Naive thymus-derived CD4-positive, alpha-beta T cell (primary cell): Measurements from ENCODE around the gene TMPRSS4. TPM values are rescaled to one million over a fixed set of nuclear protein-coding genes. Genes with fewer than 3 reads are reported as not detected.
A peak's percentile ranks its signal among the peaks of the same experiment; 100 is the strongest.

Experiments used
- ATAC-seq: fragments of 150-1000 bp; cut with Tn5 transposase; 2 replicates; pipeline ENCODE4 v1.10.0; 2021; ENCODE audit warnings: mild to moderate bottlenecking, moderate library complexity
- CTCF ChIA-PET: fragments of 350-600 bp; sonication (Branson Sonifier 250); formaldehyde crosslinking; loops from one replicate; lab custom pipeline; 2021; ENCODE audit warnings: antibody characterized with exemption; lab: Charles Lee
- POLR2A ChIA-PET: fragments of 350-600 bp; sonication (Branson Sonifier 250); formaldehyde crosslinking; loops from one replicate; lab custom pipeline; 2021; ENCODE audit warnings: antibody characterized with exemption, inconsistent platforms; lab: Charles Lee
- DNase-seq, 9 donors: peaks; one replicate each; pipeline versions ENCODE4 v3.0.0 to v3.0.0-alpha.2; 2020 to 2022; ENCODE audit warnings: mixed read lengths in 1 of 9
- H3K27ac ChIP-seq: one replicate; pipeline ENCODE4 v1.7.0; 2013; ENCODE audit warnings: mild to moderate bottlenecking, low read depth, low read length, moderate library complexity
- H3K27me3 ChIP-seq, 2 donors: one replicate each; pipeline ENCODE4 v1.7.0; 2013; ENCODE audit warnings: low read length in 2 of 2, mild to moderate bottlenecking in 2 of 2, moderate library complexity in 2 of 2; ENCODE audit not compliant: control insufficient read depth in 2 of 2, insufficient read depth in 2 of 2
- H3K36me3 ChIP-seq, 3 experiments: 1 replicate in 2 of 3; 2 replicates in 1 of 3; pipeline ENCODE4 v1.7.0; 2013; ENCODE audit warnings: low read length in 3 of 3, mild to moderate bottlenecking in 3 of 3, moderate library complexity in 1 of 3; ENCODE audit not compliant: insufficient read depth in 3 of 3, control insufficient read depth in 2 of 3
- H3K4me1 ChIP-seq, 2 donors: one replicate each; pipeline ENCODE4 v1.7.0; 2013; ENCODE audit warnings: low read length in 2 of 2, mild to moderate bottlenecking in 2 of 2, moderate library complexity in 1 of 2; ENCODE audit not compliant: control insufficient read depth in 2 of 2, insufficient read depth in 2 of 2
- H3K4me3 ChIP-seq: 2 replicates; pipeline ENCODE4 v1.7.0; 2013; ENCODE audit warnings: mild to moderate bottlenecking, low read length
- H3K9me3 ChIP-seq, 3 experiments: 1 replicate in 2 of 3; 2 replicates in 1 of 3; pipeline ENCODE4 v1.7.0; 2013; ENCODE audit warnings: low read length in 3 of 3; ENCODE audit not compliant: control insufficient read depth in 2 of 3
- H3K27ac Mint-ChIP-seq, 9 donors: one replicate each; pipeline ENCODE4 v1.8.0; 2020 to 2022; ENCODE audit warnings: mixed read lengths in 9 of 9, mild to moderate bottlenecking in 8 of 9, moderate library complexity in 5 of 9, inconsistent platforms in 2 of 9
- H3K27me3 Mint-ChIP-seq, 5 donors: one replicate each; pipeline ENCODE4 v1.8.0; 2021 to 2022; ENCODE audit warnings: mixed read lengths in 5 of 5, mild to moderate bottlenecking in 1 of 5
- H3K36me3 Mint-ChIP-seq, 5 donors: one replicate each; pipeline ENCODE4 v1.8.0; 2020 to 2022; ENCODE audit warnings: mixed read lengths in 5 of 5, mild to moderate bottlenecking in 3 of 5, inconsistent platforms in 1 of 5
- H3K4me1 Mint-ChIP-seq, 7 donors: one replicate each; pipeline ENCODE4 v1.8.0; 2020 to 2022; ENCODE audit warnings: mixed read lengths in 7 of 7, mild to moderate bottlenecking in 3 of 7, inconsistent platforms in 1 of 7
- H3K4me3 Mint-ChIP-seq, 10 donors: one replicate each; pipeline ENCODE4 v1.8.0; 2020 to 2022; ENCODE audit warnings: mild to moderate bottlenecking in 10 of 10, mixed read lengths in 10 of 10, moderate library complexity in 6 of 10, inconsistent platforms in 2 of 10
- H3K9me3 Mint-ChIP-seq, 11 donors: one replicate each; pipeline ENCODE4 v1.8.0; 2020 to 2022; ENCODE audit warnings: mixed read lengths in 11 of 11, mild to moderate bottlenecking in 4 of 11, inconsistent platforms in 1 of 11, moderate library complexity in 1 of 11
- intact Hi-C, 2 donors: fragments of 100-400 bp; cut with micrococcal nuclease; formaldehyde crosslinking; loops; one replicate each; pipeline ENCODE4 v1.15.1; 2023
- polyA plus RNA-seq, 2 donors: library from polyadenylated mRNA; unstranded; fragments of 300-500 nt; fragmentation: Illumina TruSeq; gene quantifications; one replicate each; pipeline ENCODE4 v1.2.3, GENCODE V29; 2021
- total RNA-seq, 6 experiments: library from RNA in 5 of 6; stranded (reverse) in 5 of 6; gene quantifications; 1 replicate in 5 of 6; 2 replicates in 1 of 6; pipeline ENCODE4 v1.2.3 and lab custom pipeline; 2021 to 2026

The TMPRSS4 gene
- total RNA-seq, result not detected
- polyA plus RNA-seq, result not detected
- total RNA-seq (lab: John Stamatoyannopoulos, UW), result not detected

GRCh38 chr11:118076754-118077281 is at the start of gene TMPRSS4:
TMPRSS4 (plus strand) TSS chr11:118077078; CDS start chr11:118077303, 225 bp downstream.
- H3K27ac Mint-ChIP-seq, result no peak within 1 kb of the TSS
- no peaks in the 10 kb centered on the region for H3K27me3 ChIP-seq
- H3K27ac ChIP-seq, result no peak within 1 kb of the TSS

DNA sequence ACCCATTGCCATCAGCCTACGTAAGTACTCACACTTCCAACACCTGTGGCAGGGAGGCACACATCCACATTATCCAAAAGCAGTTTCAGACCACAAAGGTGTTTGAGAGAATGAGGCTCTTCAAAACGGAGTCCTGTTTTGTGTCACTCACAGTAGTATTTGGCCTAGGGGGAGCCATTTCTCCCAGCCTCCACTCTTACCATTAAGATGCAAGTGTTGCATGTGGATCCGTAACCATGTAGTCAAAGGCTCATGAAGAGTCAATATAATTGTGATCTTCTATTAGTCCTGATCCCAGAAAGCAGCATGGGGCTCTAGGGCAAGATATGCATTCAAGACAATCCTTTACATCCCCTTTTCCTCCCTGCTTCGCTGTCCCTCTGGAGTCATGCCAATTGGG is 49.2 kb upstream of the TMPRSS4 start:
- peaks cover 0 to 23% (median 0%) of the 10 kb centered on the region in 5 donors for H3K36me3 Mint-ChIP-seq
- H3K9me3 ChIP-seq, result no peaks in the 10 kb centered on the region
- H3K27me3 Mint-ChIP-seq, result peaks cover 0 to 4% (median 0%) of the 10 kb centered on the region in 5 donors
- POLR2A ChIA-PET, result interaction anchor here (0.8 kb wide), 1 partner anchor 23 kb away, joined by 3 read pairs; no protein-coding TSS in a partner anchor
- peaks cover 0 to 3% of the 10 kb centered on the region in 2 donors for H3K4me1 ChIP-seq
- H3K27ac Mint-ChIP-seq, result no peak overlapping the region
- ATAC-seq, result no peak
- H3K4me1 Mint-ChIP-seq, result peaks cover 7 to 29% (median 21%) of the 10 kb centered on the region in 7 donors
- no peak for DNase-seq
- H3K9me3 Mint-ChIP-seq, result peaks cover 0 to 22% (median 0%) of the 10 kb centered on the region in 11 donors
- intact Hi-C loops, result loop anchor here in 1 of 2 donors (2.0 kb wide), 1 partner anchor 19 kb away; no protein-coding TSS in a partner anchor
- H3K4me3 Mint-ChIP-seq, result no peak overlapping the region
- no peak overlapping the region for H3K4me3 ChIP-seq
- H3K36me3 ChIP-seq, result no peaks in the 10 kb centered on the region
- no peaks in the 10 kb centered on the region for H3K27me3 ChIP-seq
- CTCF ChIA-PET, result interaction anchor here (1.2 kb wide), 1 partner anchor 25 kb away, joined by 5 read pairs; no protein-coding TSS in a partner anchor
- H3K27ac ChIP-seq, result no peak overlapping the region

More at GRCh38 chr11:118076754-118077281, at the start of gene TMPRSS4:
- ChIA-PET POLR2A (no interaction called here), CTCF (no interaction called here)
- ATAC-seq (no peak), DNase-seq (no peak)
- no peaks in the 10 kb centered on the region for H3K36me3 ChIP-seq
- Mint-ChIP-seq H3K27me3 (peaks cover 0 to 20% (median 6%) of the 10 kb centered on the region in 5 donors), H3K9me3 (peaks cover 0 to 1% (median 0%) of the 10 kb centered on the region in 11 donors), H3K36me3 (no peaks in the 10 kb centered on the region), H3K4me3 (no peak within 1 kb of the TSS), H3K4me1 (peaks cover 0 to 4% (median 0%) of the 10 kb centered on the region in 7 donors)
- no peaks in the 10 kb centered on the region for H3K9me3 ChIP-seq
- intact Hi-C loops, result no loop called here
- no peak within 1 kb of the TSS for H3K4me3 ChIP-seq
- peaks cover 0 to 7% of the 10 kb centered on the region in 2 donors for H3K4me1 ChIP-seq

DNA sequence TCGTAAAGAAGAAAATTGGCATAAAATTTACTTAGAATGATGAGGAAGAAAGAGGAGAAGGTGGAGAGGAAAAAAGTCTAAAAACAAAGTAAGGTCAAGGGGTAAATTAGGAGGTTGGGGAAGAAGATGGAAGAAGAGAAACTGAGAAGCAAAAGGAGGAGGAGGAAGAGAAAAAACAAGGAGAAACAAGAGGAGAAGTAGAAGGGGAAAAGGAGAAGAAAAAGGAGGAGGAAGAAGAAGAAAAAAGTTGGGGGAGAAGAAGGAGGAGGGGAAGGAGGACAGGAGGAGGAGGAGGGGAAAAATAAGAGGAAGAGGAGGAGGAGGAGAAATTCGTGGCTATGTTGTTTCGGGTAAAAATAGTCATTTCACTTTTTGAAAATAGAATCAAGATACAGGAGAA is 48.3 kb upstream of the TMPRSS4 start:
- Histone ChIP-seq H3K27ac (no peak overlapping the region), H3K4me1 (peaks cover 0 to 7% of the 10 kb centered on the region in 2 donors), H3K36me3 (no peaks in the 10 kb centered on the region), H3K4me3 (no peak overlapping the region), H3K27me3 (no peaks in the 10 kb centered on the region), H3K9me3 (no peaks in the 10 kb centered on the region)
- peak overlapping the region in 2 of 9 donors; percentile 7 to 74 for H3K27ac Mint-ChIP-seq
- intact Hi-C loops, result loop anchor here in 1 of 2 donors (1.0 to 2.0 kb wide), 3 partner anchors 20 to 78 kb away; no protein-coding TSS in a partner anchor
- ChIA-PET POLR2A (no interaction called here), CTCF (interaction anchor here (0.8 to 1.1 kb wide), 3 partner anchors 13 to 77 kb away, joined by 3 to 5 read pairs (median 4); no protein-coding TSS in a partner anchor)
- peak overlapping the region in 1 of 10 donors; percentile 24 for H3K4me3 Mint-ChIP-seq
- ATAC-seq, result no peak
- H3K4me1 Mint-ChIP-seq, result peaks cover 11 to 29% (median 21%) of the 10 kb centered on the region in 7 donors
- no peak for DNase-seq
- H3K27me3 Mint-ChIP-seq, result peaks cover 0 to 4% (median 0%) of the 10 kb centered on the region in 5 donors
- peaks cover 0 to 26% (median 0%) of the 10 kb centered on the region in 5 donors for H3K36me3 Mint-ChIP-seq
- H3K9me3 Mint-ChIP-seq, result peaks cover 0 to 19% (median 0%) of the 10 kb centered on the region in 11 donors

- Histone ChIP-seq H3K9me3 (no peaks in the 10 kb centered on the region), H3K27ac (no peak overlapping the region), H3K4me3 (no peak overlapping the region), H3K36me3 (no peaks in the 10 kb centered on the region), H3K4me1 (peaks cover 0 to 12% of the 10 kb centered on the region in 2 donors), H3K27me3 (no peaks in the 10 kb centered on the region)
- peaks cover 0 to 7% (median 0%) of the 10 kb centered on the region in 11 donors for H3K9me3 Mint-ChIP-seq
- DNase-seq, result no peak
- peaks cover 0 to 4% (median 0%) of the 10 kb centered on the region in 5 donors for H3K27me3 Mint-ChIP-seq
- intact Hi-C loops, result no loop called here
- CTCF ChIA-PET, result no interaction called here
- POLR2A ChIA-PET, result interaction anchor here (1.0 to 1.2 kb wide), 2 partner anchors 13 to 17 kb away, joined by 3 read pairs; no protein-coding TSS in a partner anchor
- peaks cover 11 to 36% (median 18%) of the 10 kb centered on the region in 7 donors for H3K4me1 Mint-ChIP-seq
- peak overlapping the region in 2 of 9 donors; percentile 63 to 70 for H3K27ac Mint-ChIP-seq
- H3K4me3 Mint-ChIP-seq, result no peak overlapping the region
- peaks cover 0 to 16% (median 0%) of the 10 kb centered on the region in 5 donors for H3K36me3 Mint-ChIP-seq
- no peak for ATAC-seq
These were observed 43.4 kb upstream of the TMPRSS4 start for GRCh38 chr11:118033443-118033842.

DNA sequence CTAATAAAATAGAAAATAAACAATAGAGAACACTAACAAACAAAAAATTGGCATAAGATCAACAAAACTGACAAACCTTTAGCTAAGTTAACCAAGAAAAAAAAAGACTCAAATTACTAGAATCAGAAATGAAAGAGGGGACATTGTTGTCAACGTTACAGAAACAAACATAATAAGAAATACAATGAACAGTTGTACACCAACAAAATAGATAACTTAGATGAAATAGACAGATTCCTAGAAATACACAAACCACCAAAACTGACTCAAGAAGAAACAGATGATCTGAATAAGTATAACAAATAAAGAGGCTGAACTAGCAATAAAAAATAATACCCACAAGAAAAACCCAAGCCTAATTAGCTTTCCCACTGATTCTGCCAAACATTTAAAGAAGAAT is 34.7 kb upstream of the TMPRSS4 start:
- no peaks in the 10 kb centered on the region for H3K9me3 ChIP-seq
- H3K4me3 ChIP-seq, result no peak overlapping the region
- POLR2A ChIA-PET, result interaction anchor here (0.7 to 1.7 kb wide), 6 partner anchors 10 to 88 kb away, joined by 3 to 8 read pairs (median 3); partner anchors contain the start of gene IL10RA
- H3K27ac Mint-ChIP-seq, result peak overlapping the region; percentile 39 to 88 (median 80)
- peaks cover 49 to 54% of the 10 kb centered on the region in 2 donors for H3K4me1 ChIP-seq
- H3K27me3 ChIP-seq, result no peaks in the 10 kb centered on the region
- no peak overlapping the region for H3K27ac ChIP-seq
- peak overlapping the region in 7 of 10 donors; percentile 13 to 69 (median 55) for H3K4me3 Mint-ChIP-seq
- H3K9me3 Mint-ChIP-seq, result peaks cover 0 to 8% (median 0%) of the 10 kb centered on the region in 11 donors
- peaks cover 44 to 74% (median 63%) of the 10 kb centered on the region in 7 donors for H3K4me1 Mint-ChIP-seq
- no peak for ATAC-seq
- no peaks in the 10 kb centered on the region for H3K36me3 ChIP-seq
- no peak for DNase-seq
- H3K27me3 Mint-ChIP-seq, result no peaks in the 10 kb centered on the region
- intact Hi-C loops, result loop anchor here in 1 of 2 donors (1.0 kb wide), 1 partner anchor 9 kb away; no protein-coding TSS in a partner anchor
- CTCF ChIA-PET, result interaction anchor here (0.6 to 1.6 kb wide), 2 partner anchors 11 to 53 kb away, joined by 4 to 6 read pairs; no protein-coding TSS in a partner anchor
- H3K36me3 Mint-ChIP-seq, result peaks cover 0 to 19% (median 0%) of the 10 kb centered on the region in 5 donors

DNA sequence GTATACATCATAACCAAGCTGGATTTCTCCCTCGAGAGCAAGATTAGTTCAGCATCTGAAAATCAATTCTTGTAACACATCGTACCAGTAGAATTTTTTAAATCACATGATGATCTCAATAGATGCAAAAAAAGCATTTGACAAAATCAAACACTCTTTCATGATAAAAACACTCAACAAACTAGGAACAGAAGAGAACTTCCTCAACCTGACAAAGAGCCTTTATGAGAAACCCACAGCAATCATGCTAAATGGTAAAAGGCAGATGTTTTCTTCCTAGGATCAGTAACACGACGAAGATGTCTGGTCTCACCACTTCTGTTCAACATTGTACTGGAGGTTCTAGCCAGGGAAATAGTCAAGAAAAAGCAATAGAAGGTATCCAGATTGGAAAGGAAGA is 34.1 kb upstream of the TMPRSS4 start:
- Histone ChIP-seq H3K4me3 (no peak overlapping the region), H3K4me1 (peaks cover 55 to 60% of the 10 kb centered on the region in 2 donors), H3K27ac (no peak overlapping the region), H3K9me3 (no peaks in the 10 kb centered on the region), H3K27me3 (no peaks in the 10 kb centered on the region), H3K36me3 (no peaks in the 10 kb centered on the region)
- peaks cover 0 to 15% (median 0%) of the 10 kb centered on the region in 5 donors for H3K36me3 Mint-ChIP-seq
- ATAC-seq (no peak), DNase-seq (peak in 6 of 9 donors; percentile 30 to 53 (median 42))
- no peaks in the 10 kb centered on the region for H3K27me3 Mint-ChIP-seq
- CTCF ChIA-PET, result interaction anchor here (1.6 kb wide), 1 partner anchor 11 kb away, joined by 6 read pairs; no protein-coding TSS in a partner anchor
- peak overlapping the region; percentile 39 to 88 (median 80) for H3K27ac Mint-ChIP-seq
- POLR2A ChIA-PET, result interaction anchor here (0.7 to 1.7 kb wide), 4 partner anchors 37 to 89 kb away, joined by 3 to 8 read pairs (median 4); partner anchors contain the start of gene IL10RA
- intact Hi-C loops, result loop anchor here in 1 of 2 donors (1.0 kb wide), 1 partner anchor 9 kb away; no protein-coding TSS in a partner anchor
- H3K4me1 Mint-ChIP-seq, result peaks cover 48 to 77% (median 70%) of the 10 kb centered on the region in 7 donors
- H3K4me3 Mint-ChIP-seq, result peak overlapping the region in 9 of 10 donors; percentile 10 to 69 (median 55)
- peaks cover 0 to 8% (median 0%) of the 10 kb centered on the region in 11 donors for H3K9me3 Mint-ChIP-seq
